ENCODE measurements around the gene DMWD. TPM values are rescaled to one million over a fixed set of nuclear protein-coding genes. Genes with fewer than 3 reads are reported as not detected.

Gene DMWD
- total RNA-seq, 1 donor from 2014 or later = 77.3 TPM

GRCh38 chr19:45768984-45769782 is 23.5 kb downstream of the DMWD start, which contains the start of gene SIX5:
Gene SIX5 (minus strand): TSS chr19:45769252. CDS start chr19:45768844, 408 bp downstream.
- DNase-seq (peak; percentile 95), ATAC-seq (ENCODE audit: low read depth) (peak; percentile 72)
- Mint-ChIP-seq H3K4me3 (peak within 1 kb of the TSS; percentile 89), H3K27me3 (peaks cover 3% of the 10 kb centered on the region), H3K27ac (peak within 1 kb of the TSS; percentile 88), H3K36me3 (ENCODE audit: low read depth) (no peaks in the 10 kb centered on the region), H3K9me3 (no peaks in the 10 kb centered on the region), H3K4me1 (peaks cover 19% of the 10 kb centered on the region)
- CTCF ChIA-PET = interaction anchor here (0.6 to 7.1 kb wide), 18 partner anchors 10 to 856 kb away, joined by 3 to 172 read pairs (median 4); partner anchors contain the start of genes FBXO46, PTGIR and QPCTL
- POLR2A ChIA-PET = interaction anchor here (0.6 to 3.4 kb wide), 30 partner anchors 9 to 1344 kb away, joined by 3 to 46 read pairs (median 6); partner anchors contain the start of genes CCDC61, DMPK, DMWD and FBXO46
- intact Hi-C loops (cut with micrococcal nuclease) = loop anchor here (1.0 to 2.0 kb wide), 4 partner anchors 52 to 248 kb away; partner anchors contain the start of gene SYMPK
- TF ChIP-seq CTCF (IDR thresholded peaks at IDR 0.05) = no peak

GRCh38 chr19:45768655-45768983 is 24.0 kb downstream of the DMWD start:
- H3K27ac Mint-ChIP-seq = no peak overlapping the region
- peaks cover 3% of the 10 kb centered on the region for H3K27me3 Mint-ChIP-seq
- H3K9me3 Mint-ChIP-seq = no peaks in the 10 kb centered on the region
- DNase-seq (peak; percentile 42), ATAC-seq (ENCODE audit: low read depth) (no peak)
- ChIA-PET POLR2A (interaction anchor here (0.6 to 3.4 kb wide), 17 partner anchors 9 to 227 kb away, joined by 3 to 46 read pairs (median 10); partner anchors contain the start of genes CCDC61, DMWD, FBXO46 and FOXA3), CTCF (interaction anchor here (0.8 to 7.1 kb wide), 7 partner anchors 10 to 242 kb away, joined by 3 to 172 read pairs (median 4); no protein-coding TSS in a partner anchor)
- peak overlapping the region; percentile 89 for H3K4me3 Mint-ChIP-seq
- no peak for TF ChIP-seq CTCF (IDR thresholded peaks at IDR 0.05)
- H3K4me1 Mint-ChIP-seq = peaks cover 19% of the 10 kb centered on the region
- intact Hi-C loops (cut with micrococcal nuclease) = loop anchor here (2.0 kb wide), 1 partner anchor 248 kb away; no protein-coding TSS in a partner anchor
- no peaks in the 10 kb centered on the region for H3K36me3 Mint-ChIP-seq (ENCODE audit: low read depth)

DNA sequence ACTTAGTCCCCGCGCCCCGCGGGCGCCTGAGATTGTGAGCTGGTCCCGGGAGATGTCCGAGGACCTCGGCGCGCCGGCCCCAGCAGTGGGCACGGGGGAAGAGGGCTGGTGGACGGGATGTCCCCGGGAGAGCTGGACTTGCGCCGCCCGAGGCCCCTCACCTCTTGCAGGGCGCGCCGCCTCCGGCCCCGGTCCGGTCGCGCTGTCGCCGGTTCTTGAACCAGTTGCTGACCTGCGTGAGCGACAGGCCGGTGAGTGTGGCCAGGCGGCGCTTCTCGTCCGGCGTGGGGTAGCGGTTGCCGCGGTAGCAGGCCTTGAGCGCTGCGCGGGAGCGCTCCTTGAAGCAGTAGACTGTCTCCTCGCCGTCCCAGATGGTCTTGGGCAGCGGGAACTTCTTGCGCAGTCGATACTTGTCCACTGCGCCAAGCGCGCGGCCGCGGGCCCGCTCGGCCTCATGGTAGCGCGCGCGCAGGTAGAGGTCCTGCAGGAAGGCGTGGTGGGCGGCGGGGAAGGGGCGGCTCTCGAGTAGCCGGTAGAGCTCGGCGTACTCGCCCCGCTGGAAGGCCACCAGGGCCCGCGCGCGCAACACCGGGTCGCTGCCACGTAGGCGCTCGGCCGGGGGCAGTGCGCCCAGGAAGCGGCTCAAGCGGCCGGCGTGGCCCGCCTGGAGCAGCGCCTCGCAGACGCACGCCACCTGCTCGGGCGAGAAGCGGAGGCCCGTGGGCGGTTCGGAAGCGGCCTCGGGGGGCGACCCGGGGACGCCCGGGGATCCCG is 24.6 kb downstream of the DMWD start:
- no peaks in the 10 kb centered on the region for H3K36me3 Mint-ChIP-seq (ENCODE audit: low read depth)
- ATAC-seq (ENCODE audit: low read depth) = no peak
- TF ChIP-seq CTCF (IDR thresholded peaks at IDR 0.05) = no peak
- intact Hi-C loops (cut with micrococcal nuclease) = loop anchor here (2.0 kb wide), 1 partner anchor 249 kb away; no protein-coding TSS in a partner anchor
- H3K27me3 Mint-ChIP-seq = peaks cover 3% of the 10 kb centered on the region
- peak; percentile 45 for DNase-seq
- POLR2A ChIA-PET = interaction anchor here (0.6 to 3.4 kb wide), 9 partner anchors 8 to 1364 kb away, joined by 3 to 46 read pairs (median 16); partner anchors contain the start of genes DMWD, FBXO46, FOXA3 and MYPOP
- H3K4me3 Mint-ChIP-seq = peak overlapping the region; percentile 72
- H3K9me3 Mint-ChIP-seq = no peaks in the 10 kb centered on the region
- H3K4me1 Mint-ChIP-seq = peaks cover 16% of the 10 kb centered on the region
- CTCF ChIA-PET = interaction anchor here (1.2 to 7.1 kb wide), 2 partner anchors 30 to 53 kb away, joined by 4 to 172 read pairs; no protein-coding TSS in a partner anchor
- H3K27ac Mint-ChIP-seq = no peak overlapping the region

- CTCF ChIA-PET = interaction anchor here (7.1 kb wide), 1 partner anchor 31 kb away, joined by 172 read pairs; no protein-coding TSS in a partner anchor
- H3K36me3 Mint-ChIP-seq (ENCODE audit: low read depth) = no peaks in the 10 kb centered on the region
- H3K27me3 Mint-ChIP-seq = peaks cover 3% of the 10 kb centered on the region
- intact Hi-C loops (cut with micrococcal nuclease) = no loop called here
- DNase-seq (no peak), ATAC-seq (ENCODE audit: low read depth) (no peak)
- H3K27ac Mint-ChIP-seq = no peak overlapping the region
- no peak for TF ChIP-seq CTCF (IDR thresholded peaks at IDR 0.05)
- POLR2A ChIA-PET = no interaction called here
- peaks cover 16% of the 10 kb centered on the region for H3K4me1 Mint-ChIP-seq
- H3K4me3 Mint-ChIP-seq = peak overlapping the region; percentile 38
- no peaks in the 10 kb centered on the region for H3K9me3 Mint-ChIP-seq
These were observed 25.2 kb downstream of the DMWD start for GRCh38 chr19:45767410-45767880.

All from activated B cell treated with CpG ODN at 0.5 μM for 24 hours (primary cell).